Neuronal stem cell (in vitro differentiated cells): ENCODE measurements around the gene TYW1.
"Not testable (repeated sequence)": the region's sequence is repeated elsewhere in the genome, so short reads cannot be mapped to it uniquely, and the experiment has no call there.

ENCODE experiments used
- DNase-seq: peaks from one replicate; pipeline ENCODE4 v3.0.0-alpha.2; 2013; ENCODE audit warnings: low spot score
- H2AFZ ChIP-seq: one replicate; pipeline ENCODE4 v1.6.1; 2013; ENCODE audit warnings: mild to moderate bottlenecking, low read length, inconsistent platforms
- H2AK5ac ChIP-seq: 2 replicates; pipeline ENCODE4 v1.6.1; 2013; ENCODE audit warnings: low read depth, mild to moderate bottlenecking, inconsistent platforms, low read length, moderate library complexity, mixed read lengths
- H2BK120ac ChIP-seq: 2 replicates; pipeline ENCODE4 v1.6.1; 2013; ENCODE audit warnings: low read depth, mild to moderate bottlenecking, inconsistent platforms, low read length, moderate library complexity, mixed read lengths
- H2BK12ac ChIP-seq: one replicate; pipeline ENCODE4 v1.6.1; 2013; ENCODE audit warnings: low read length, inconsistent platforms
- H2BK15ac ChIP-seq: 2 replicates; pipeline ENCODE4 v1.6.1; 2013; ENCODE audit warnings: mild to moderate bottlenecking, low read length, inconsistent platforms, mixed read lengths
- H2BK5ac ChIP-seq: one replicate; pipeline ENCODE4 v1.6.1; 2013; ENCODE audit warnings: inconsistent platforms, mild to moderate bottlenecking, low read length, moderate library complexity
- H3K14ac ChIP-seq: one replicate; pipeline ENCODE4 v1.6.1; 2013; ENCODE audit warnings: low read length, inconsistent platforms
- H3K18ac ChIP-seq: 2 replicates; pipeline ENCODE4 v1.6.1; 2013; ENCODE audit warnings: low read length, inconsistent platforms
- H3K23ac ChIP-seq: 2 replicates; pipeline ENCODE4 v1.6.1; 2013; ENCODE audit warnings: low read depth, mild to moderate bottlenecking, mixed read lengths, low read length, inconsistent platforms; ENCODE audit not compliant: poor library complexity
- H3K27ac ChIP-seq: replicated peaks from 3 replicates; pipeline ENCODE4 v1.5.1; 2013; ENCODE audit warnings: low read length, inconsistent platforms
- H3K27me3 ChIP-seq, 3 experiments: 2 replicates each; pipeline ENCODE4 v1.6.1; 2013; ENCODE audit warnings: low read length in 3 of 3, mild to moderate bottlenecking in 2 of 3, inconsistent platforms in 1 of 3, low read depth in 1 of 3, mixed read lengths in 1 of 3, moderate library complexity in 1 of 3; ENCODE audit not compliant: control insufficient read depth in 3 of 3, insufficient read depth in 3 of 3
- H3K36me3 ChIP-seq, 2 donors: replicated peaks in 1 of 2; 2 replicates each; pipeline ENCODE4 v1.6.1; 2013; ENCODE audit warnings: low read length in 2 of 2; ENCODE audit not compliant: control insufficient read depth in 2 of 2, insufficient read depth in 2 of 2
- H3K4ac ChIP-seq: 2 replicates; pipeline ENCODE4 v1.6.1; 2013; ENCODE audit warnings: inconsistent platforms, mild to moderate bottlenecking, low read length, moderate library complexity
- H3K4me1 ChIP-seq, 2 donors: 1 replicate in 1 of 2; 2 replicates in 1 of 2; pipeline ENCODE4 v1.6.1; 2013; ENCODE audit warnings: low read length in 2 of 2, low read depth in 1 of 2; ENCODE audit not compliant: control insufficient read depth in 2 of 2, insufficient read depth in 1 of 2
- H3K4me2 ChIP-seq: one replicate; pipeline ENCODE4 v1.6.1; 2013; ENCODE audit warnings: mild to moderate bottlenecking, low read length, inconsistent platforms; ENCODE audit not compliant: insufficient read depth, poor library complexity, severe bottlenecking
- H3K4me3 ChIP-seq, 2 donors: 2 replicates each; pipeline ENCODE4 v1.5.1; 2013; ENCODE audit warnings: low read length in 2 of 2, mild to moderate bottlenecking in 2 of 2, inconsistent platforms in 1 of 2, moderate library complexity in 1 of 2
- H3K79me1 ChIP-seq: one replicate; pipeline ENCODE4 v1.6.1; 2013; ENCODE audit warnings: low read depth, mild to moderate bottlenecking, inconsistent platforms, low read length, moderate library complexity
- H3K9ac ChIP-seq: one replicate; pipeline ENCODE4 v1.6.1; 2013; ENCODE audit warnings: mild to moderate bottlenecking, low read depth, low read length, inconsistent platforms; ENCODE audit not compliant: poor library complexity
- H3K9me3 ChIP-seq, 2 donors: replicated peaks in 1 of 2; 2 replicates each; pipeline versions ENCODE3 to v1.6.1; 2013; ENCODE audit warnings: low read length in 2 of 2, mild to moderate bottlenecking in 2 of 2, inconsistent platforms in 1 of 2, low read depth in 1 of 2, mixed read lengths in 1 of 2, moderate library complexity in 1 of 2; ENCODE audit not compliant: control insufficient read depth in 2 of 2, insufficient read depth in 1 of 2
- H4K8ac ChIP-seq: one replicate; pipeline ENCODE4 v1.6.1; 2013; ENCODE audit warnings: low read depth, mild to moderate bottlenecking, inconsistent platforms, low read length, moderate library complexity
- H4K91ac ChIP-seq: one replicate; pipeline ENCODE4 v1.6.1; 2013; ENCODE audit warnings: low read length, low read depth, mild to moderate bottlenecking, inconsistent platforms; ENCODE audit not compliant: poor library complexity
- whole genome bisulfite sequencing, 2 donors: extraction: QIAGEN DNeasy Blood & Tissue Kit; methylation state at CpG; one replicate each; pipeline ENCODE4 v1.1.7; 2013; ENCODE audit warnings: missing lambda C conversion rate in 2 of 2, mixed read lengths in 1 of 2; ENCODE audit not compliant: insufficient read length in 2 of 2, insufficient replicate concordance in 1 of 2; ENCODE audit errors: extremely low coverage in 2 of 2; 5-methylcytosine and 5-hydroxymethylcytosine counted together

Gene TYW1

DNA sequence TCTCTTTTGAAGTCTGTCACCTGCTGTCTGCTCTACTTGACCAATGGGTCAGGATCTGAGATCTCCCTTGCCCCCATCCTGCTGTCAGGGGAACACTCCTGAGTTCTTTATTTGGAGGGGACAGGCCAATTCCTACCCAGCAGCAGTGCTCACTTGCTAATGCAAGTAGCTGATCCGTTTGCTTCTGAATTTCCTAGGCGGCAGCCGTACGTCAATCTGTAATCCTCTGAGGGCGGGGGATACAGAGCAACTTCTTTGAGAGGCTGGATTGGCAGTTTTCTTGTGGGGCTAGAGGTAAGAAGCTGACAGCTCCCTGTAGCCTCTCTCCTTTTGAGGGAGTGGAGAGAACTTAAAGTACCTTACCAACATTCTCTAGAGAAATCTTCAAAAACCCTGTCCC, 36.6 kb downstream of the TYW1 start:
- DNase-seq: no peak
- Histone ChIP-seq H2BK5ac (no peak overlapping the region), H4K8ac (no peak overlapping the region)

DNA sequence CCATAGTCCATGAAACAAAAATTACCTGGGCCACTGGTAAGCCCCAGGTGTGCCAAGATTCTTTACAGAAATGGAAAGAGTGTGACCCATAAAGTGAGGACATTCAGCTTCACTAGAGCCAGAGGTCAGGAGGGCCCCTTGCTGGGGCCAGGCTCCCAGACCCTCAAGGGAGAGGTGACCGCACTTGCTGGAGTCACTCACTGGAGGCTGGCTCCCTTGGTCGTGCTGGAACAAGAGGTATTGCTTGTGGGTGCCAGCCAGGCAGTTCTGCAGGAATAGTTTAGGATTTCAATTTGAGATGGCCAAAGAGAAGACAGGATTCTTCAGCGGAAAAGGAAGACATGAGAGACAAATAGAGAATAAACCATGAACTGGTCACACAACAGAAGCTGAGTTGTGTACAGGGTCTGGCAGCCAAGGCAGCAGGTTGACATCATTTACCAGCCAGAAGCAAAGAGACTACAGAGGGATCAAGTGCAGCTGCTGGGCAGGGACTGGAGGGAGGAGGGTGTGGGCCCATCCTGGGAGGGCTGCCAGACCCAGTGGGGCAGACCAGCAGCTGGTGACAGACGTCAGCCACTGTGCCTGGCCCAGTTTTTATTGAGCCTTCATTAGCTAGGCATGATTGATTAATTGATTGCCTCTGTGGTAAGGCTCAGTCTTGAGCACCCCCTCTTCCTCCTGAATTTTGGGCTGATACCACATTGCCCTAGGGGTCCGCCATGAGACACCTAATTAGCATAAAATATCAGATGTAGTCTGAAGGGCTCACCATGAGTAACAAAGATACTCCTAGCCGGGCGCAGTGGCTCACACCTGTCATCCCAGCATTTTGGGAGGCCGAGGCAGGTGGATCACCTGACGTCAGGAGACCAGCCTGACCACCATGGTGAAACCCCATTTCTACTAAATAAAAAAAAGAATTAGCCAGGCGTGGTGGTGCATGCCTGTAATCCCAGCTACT, 40.1 kb downstream of the TYW1 start:
- H4K8ac ChIP-seq, H3K23ac ChIP-seq, H2BK120ac ChIP-seq, H3K27ac ChIP-seq, H3K9ac ChIP-seq, H3K27me3 ChIP-seq, H3K4me1 ChIP-seq, H3K4me3 ChIP-seq, H3K4me2 ChIP-seq, H3K79me1 ChIP-seq, DNase-seq, H3K14ac ChIP-seq, H3K4ac ChIP-seq, H2BK5ac ChIP-seq, H2AFZ ChIP-seq, H4K91ac ChIP-seq, H3K9me3 ChIP-seq, H3K18ac ChIP-seq, H2AK5ac ChIP-seq, H2BK15ac ChIP-seq, H3K36me3 ChIP-seq, H2BK12ac ChIP-seq: not testable (repeated sequence)
- no CpG with 5 or more reads among the region's 10 CpGs for WGBS, 2 donors

More for the DNA sequence above, 36.6 kb downstream of the TYW1 start:
- Histone ChIP-seq H3K9ac (no peak overlapping the region), H2AK5ac (no peak overlapping the region), H3K4me2 (no peak overlapping the region), H3K18ac (no peak overlapping the region), H2BK15ac (no peak overlapping the region), H3K4me3 (no peak overlapping the region), H3K23ac (no peak overlapping the region), H3K9me3 (peaks cover 0 to 5% of the 10 kb centered on the region in 2 donors), H3K14ac (no peak overlapping the region), H3K4ac (no peak overlapping the region), H2BK120ac (no peak overlapping the region), H2AFZ (no peak overlapping the region), H3K27ac (no peak overlapping the region), H4K91ac (no peak overlapping the region), H3K36me3 (peaks cover 6 to 14% of the 10 kb centered on the region in 2 donors), H2BK12ac (no peak overlapping the region), H3K79me1 (no peaks in the 10 kb centered on the region), H3K4me1 (no peaks in the 10 kb centered on the region), H3K27me3 (no peaks in the 10 kb centered on the region)
- no CpG with 5 or more reads among the region's 5 CpGs for WGBS, 2 donors

DNA sequence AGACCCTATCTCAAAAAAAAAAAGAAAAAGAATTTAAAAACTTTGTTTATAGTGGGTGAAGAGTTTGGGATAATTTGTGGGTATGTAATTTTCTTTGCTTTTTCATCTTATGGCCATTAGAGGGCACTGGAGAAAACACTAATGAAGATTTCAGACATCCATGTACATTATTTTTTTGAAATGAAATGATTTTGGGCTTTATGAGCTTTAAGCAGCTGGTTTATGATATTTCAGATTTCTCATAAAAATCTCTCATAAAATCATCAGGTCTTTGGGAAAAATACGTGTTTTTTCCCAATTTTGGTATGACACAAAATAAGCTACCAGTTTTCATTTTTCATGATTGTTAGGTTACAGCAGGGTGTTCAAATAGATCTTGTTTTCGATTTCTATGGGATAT, 44.2 kb downstream of the TYW1 start:
- H2AFZ ChIP-seq, H2BK120ac ChIP-seq, H2BK12ac ChIP-seq, H2BK15ac ChIP-seq, H3K9ac ChIP-seq, H3K4me2 ChIP-seq, H3K14ac ChIP-seq, H4K8ac ChIP-seq, H4K91ac ChIP-seq, H3K4me3 ChIP-seq, H2BK5ac ChIP-seq, H3K4ac ChIP-seq, H3K18ac ChIP-seq, H3K23ac ChIP-seq, H3K36me3 ChIP-seq, H2AK5ac ChIP-seq, H3K4me1 ChIP-seq, H3K9me3 ChIP-seq, H3K79me1 ChIP-seq, H3K27me3 ChIP-seq, DNase-seq, H3K27ac ChIP-seq: not testable (repeated sequence)
- WGBS, 2 donors: no CpG with 5 or more reads among the region's 2 CpGs

DNA sequence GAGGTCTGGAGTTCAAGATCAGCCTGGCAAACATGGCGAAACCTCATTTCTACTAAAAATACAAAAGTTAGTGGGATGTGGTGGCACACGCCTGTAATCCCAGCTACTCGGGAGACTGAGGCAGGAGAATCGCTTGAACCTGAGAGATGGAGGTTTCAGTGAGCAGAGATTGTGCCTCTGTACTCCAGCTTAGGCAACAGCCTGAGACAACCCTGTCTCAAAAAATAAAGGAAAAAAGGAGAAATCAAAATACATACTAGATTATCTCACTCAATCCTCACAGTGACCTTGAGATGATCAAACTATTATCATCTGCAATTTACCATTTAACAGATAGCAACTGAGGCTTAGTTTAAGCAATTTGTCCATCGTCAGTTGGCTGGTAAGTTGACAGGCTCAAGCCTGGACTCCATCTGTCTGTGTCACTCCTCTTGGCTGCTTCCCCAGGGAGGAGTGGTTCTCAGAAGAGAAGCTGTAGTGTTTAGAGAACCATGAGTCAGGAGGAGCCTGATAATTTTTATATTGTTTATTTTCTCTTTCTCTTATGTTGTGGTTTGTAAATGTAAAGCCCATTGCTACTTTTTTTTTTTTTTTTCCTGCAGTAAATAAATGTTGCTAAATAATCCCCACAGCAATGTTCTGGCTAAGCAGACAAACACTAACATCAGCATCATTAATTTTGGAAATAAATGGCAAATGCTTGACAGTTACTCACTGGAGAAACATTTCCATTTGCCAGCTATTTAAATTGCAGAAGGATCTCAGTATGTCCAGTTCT, 46.3 kb downstream of the TYW1 start:
- WGBS, 2 donors: no CpG with 5 or more reads among the region's 5 CpGs
- H2AK5ac ChIP-seq, DNase-seq, H3K27me3 ChIP-seq, H3K27ac ChIP-seq, H3K4me1 ChIP-seq, H4K91ac ChIP-seq, H3K79me1 ChIP-seq, H2BK120ac ChIP-seq, H3K4ac ChIP-seq, H3K36me3 ChIP-seq, H3K23ac ChIP-seq, H2BK15ac ChIP-seq, H2AFZ ChIP-seq, H3K4me2 ChIP-seq, H4K8ac ChIP-seq, H2BK5ac ChIP-seq, H3K18ac ChIP-seq, H2BK12ac ChIP-seq, H3K4me3 ChIP-seq, H3K9ac ChIP-seq, H3K9me3 ChIP-seq, H3K14ac ChIP-seq: not testable (repeated sequence)
